Measurements from ENCODE around the gene DENND1A. TPM values are rescaled to one million over a fixed set of nuclear protein-coding genes. Genes with fewer than 3 reads are reported as not detected.

DENND1A gene
- total and polyA plus RNA-seq, 2 of the 13 experiments (the other 11 are each of a cell fraction or from before 2014, with no cell fraction given) = 14.8 to 30.1 TPM

DNA sequence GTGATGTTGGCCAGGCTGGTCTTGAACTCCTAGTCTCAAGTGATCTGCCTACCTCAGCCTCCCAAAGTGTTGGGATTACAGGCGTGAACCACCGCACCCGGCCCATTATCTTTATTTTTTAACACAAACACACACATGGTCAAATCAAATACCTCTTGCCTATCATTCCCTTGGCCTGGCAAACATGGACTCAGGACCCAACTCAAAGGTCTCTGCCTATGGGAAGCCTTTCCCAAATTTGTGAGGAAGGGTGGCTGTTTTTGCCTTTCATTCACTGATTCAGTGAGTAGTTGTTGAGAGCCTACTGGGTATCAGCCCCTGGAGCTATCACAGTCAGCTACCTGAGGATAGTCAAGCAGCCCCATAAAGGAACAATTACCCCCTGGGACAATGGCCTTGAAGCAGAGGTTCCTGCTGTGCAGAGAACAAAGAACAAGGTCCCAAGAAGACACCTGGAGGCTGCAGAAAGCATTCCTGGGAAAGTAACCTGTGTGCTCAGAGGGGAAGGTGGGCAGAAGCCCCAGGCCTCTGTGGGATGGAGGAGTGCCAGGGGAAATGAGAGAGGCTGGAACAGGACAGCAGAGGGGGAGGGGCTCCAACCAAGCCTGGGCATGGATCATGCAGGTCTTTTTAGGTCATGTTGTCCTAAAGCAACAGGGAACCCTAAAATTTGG is 447.5 kb downstream of the DENND1A start (continued):
- TF ChIP-seq, protein P1, sequence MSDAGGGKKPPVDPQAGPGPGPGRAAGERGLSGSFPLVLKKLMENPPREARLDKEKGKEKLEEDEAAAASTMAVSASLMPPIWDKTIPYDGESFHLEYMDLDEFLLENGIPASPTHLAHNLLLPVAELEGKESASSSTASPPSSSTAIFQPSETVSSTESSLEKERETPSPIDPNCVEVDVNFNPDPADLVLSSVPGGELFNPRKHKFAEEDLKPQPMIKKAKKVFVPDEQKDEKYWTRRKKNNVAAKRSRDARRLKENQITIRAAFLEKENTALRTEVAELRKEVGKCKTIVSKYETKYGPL (CRISPR knock-in tag; IDR thresholded peaks at IDR 0.05) = no peak
- TF ChIP-seq HNF4G (IDR thresholded peaks at IDR 0.05; ENCODE audit: borderline replicate concordance, low read depth, low read length) = 0 out of 2 replicates have a peak, but pooled peaks have one; percentile 32
- no peak for TF ChIP-seq HNF4G (CRISPR knock-in tag; IDR thresholded peaks at IDR 0.05; ENCODE audit: borderline replicate concordance, low read depth)
- TF ChIP-seq, protein P2, sequence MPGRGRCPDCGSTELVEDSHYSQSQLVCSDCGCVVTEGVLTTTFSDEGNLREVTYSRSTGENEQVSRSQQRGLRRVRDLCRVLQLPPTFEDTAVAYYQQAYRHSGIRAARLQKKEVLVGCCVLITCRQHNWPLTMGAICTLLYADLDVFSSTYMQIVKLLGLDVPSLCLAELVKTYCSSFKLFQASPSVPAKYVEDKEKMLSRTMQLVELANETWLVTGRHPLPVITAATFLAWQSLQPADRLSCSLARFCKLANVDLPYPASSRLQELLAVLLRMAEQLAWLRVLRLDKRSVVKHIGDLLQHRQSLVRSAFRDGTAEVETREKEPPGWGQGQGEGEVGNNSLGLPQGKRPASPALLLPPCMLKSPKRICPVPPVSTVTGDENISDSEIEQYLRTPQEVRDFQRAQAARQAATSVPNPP (CRISPR knock-in tag; IDR thresholded peaks at IDR 0.05) = no peak
- TF ChIP-seq, protein P3, sequence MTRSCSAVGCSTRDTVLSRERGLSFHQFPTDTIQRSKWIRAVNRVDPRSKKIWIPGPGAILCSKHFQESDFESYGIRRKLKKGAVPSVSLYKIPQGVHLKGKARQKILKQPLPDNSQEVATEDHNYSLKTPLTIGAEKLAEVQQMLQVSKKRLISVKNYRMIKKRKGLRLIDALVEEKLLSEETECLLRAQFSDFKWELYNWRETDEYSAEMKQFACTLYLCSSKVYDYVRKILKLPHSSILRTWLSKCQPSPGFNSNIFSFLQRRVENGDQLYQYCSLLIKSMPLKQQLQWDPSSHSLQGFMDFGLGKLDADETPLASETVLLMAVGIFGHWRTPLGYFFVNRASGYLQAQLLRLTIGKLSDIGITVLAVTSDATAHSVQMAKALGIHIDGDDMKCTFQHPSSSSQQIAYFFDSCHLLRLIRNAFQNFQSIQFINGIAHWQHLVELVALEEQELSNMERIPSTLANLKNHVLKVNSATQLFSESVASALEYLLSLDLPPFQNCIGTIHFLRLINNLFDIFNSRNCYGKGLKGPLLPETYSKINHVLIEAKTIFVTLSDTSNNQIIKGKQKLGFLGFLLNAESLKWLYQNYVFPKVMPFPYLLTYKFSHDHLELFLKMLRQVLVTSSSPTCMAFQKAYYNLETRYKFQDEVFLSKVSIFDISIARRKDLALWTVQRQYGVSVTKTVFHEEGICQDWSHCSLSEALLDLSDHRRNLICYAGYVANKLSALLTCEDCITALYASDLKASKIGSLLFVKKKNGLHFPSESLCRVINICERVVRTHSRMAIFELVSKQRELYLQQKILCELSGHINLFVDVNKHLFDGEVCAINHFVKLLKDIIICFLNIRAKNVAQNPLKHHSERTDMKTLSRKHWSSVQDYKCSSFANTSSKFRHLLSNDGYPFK (CRISPR knock-in tag; IDR thresholded peaks at IDR 0.05; ENCODE audit: borderline replicate concordance) = no peak
- TF ChIP-seq, protein P4, sequence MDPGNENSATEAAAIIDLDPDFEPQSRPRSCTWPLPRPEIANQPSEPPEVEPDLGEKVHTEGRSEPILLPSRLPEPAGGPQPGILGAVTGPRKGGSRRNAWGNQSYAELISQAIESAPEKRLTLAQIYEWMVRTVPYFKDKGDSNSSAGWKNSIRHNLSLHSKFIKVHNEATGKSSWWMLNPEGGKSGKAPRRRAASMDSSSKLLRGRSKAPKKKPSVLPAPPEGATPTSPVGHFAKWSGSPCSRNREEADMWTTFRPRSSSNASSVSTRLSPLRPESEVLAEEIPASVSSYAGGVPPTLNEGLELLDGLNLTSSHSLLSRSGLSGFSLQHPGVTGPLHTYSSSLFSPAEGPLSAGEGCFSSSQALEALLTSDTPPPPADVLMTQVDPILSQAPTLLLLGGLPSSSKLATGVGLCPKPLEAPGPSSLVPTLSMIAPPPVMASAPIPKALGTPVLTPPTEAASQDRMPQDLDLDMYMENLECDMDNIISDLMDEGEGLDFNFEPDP (CRISPR knock-in tag; conservative IDR thresholded peaks at IDR 0.05) = no peak
- 0 out of 2 replicates have a peak, but pooled peaks have one; percentile 21 for TF ChIP-seq SALL1 (CRISPR knock-in tag; IDR thresholded peaks at IDR 0.05)
- TF ChIP-seq, protein P5, sequence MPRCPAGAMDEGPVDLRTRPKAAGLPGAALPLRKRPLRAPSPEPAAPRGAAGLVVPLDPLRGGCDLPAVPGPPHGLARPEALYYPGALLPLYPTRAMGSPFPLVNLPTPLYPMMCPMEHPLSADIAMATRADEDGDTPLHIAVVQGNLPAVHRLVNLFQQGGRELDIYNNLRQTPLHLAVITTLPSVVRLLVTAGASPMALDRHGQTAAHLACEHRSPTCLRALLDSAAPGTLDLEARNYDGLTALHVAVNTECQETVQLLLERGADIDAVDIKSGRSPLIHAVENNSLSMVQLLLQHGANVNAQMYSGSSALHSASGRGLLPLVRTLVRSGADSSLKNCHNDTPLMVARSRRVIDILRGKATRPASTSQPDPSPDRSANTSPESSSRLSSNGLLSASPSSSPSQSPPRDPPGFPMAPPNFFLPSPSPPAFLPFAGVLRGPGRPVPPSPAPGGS (CRISPR knock-in tag; IDR thresholded peaks at IDR 0.05) = peak; percentile 49; the same call in 1 of the 2 replicates
- TF ChIP-seq MED1 (CRISPR knock-in tag; IDR thresholded peaks at IDR 0.05) = 0 out of 2 replicates have a peak, but pooled peaks have one; percentile 15
- no peak for TF ChIP-seq PAF1 (CRISPR knock-in tag; IDR thresholded peaks at IDR 0.05)
